Suppressor macrophage (primary cell): ENCODE data around the gene TMEM151B.
A peak's percentile ranks its signal among the peaks of the same experiment; 100 is the strongest.

Experiments
- DNase-seq, 4 experiments: peaks; one replicate each; pipeline ENCODE4 v3.0.0-alpha.2; 2020 to 2022

Gene TMEM151B

GRCh38 chr6:44265007-44265721 is 5.1 kb upstream of the TMEM151B start, which contains the start of gene NFKBIE:
Gene NFKBIE (minus strand): TSS chr6:44265551. CDS start chr6:44265346, 205 bp downstream.
- peak; percentile 97 to 99 (median 98) for DNase-seq

DNA sequence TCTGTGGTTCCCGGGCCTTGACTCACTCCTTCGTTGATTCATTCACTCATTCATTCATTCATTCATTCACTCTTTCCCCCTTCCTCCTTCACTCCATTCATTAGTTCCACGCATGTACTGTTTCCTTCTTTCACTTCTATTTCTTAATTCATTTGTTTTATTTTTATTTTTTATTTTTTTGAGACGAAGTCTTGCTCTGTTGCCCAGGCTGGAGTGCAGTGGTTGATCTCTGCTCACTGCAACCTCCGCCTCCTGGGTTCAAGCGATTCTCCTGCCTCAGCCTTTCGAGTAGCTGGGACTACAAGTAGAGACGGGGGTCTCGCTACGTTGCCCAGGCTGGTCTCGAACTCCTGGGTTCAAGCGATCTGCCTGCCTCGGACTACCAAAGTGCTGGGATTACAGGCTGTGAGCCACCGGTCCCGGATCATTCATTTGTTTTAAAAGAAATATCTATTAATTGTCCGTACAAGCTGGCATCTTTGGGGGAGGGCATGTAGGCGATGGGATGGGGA is 4.5 kb upstream of the TMEM151B start:
- DNase-seq, result no peak

DNA sequence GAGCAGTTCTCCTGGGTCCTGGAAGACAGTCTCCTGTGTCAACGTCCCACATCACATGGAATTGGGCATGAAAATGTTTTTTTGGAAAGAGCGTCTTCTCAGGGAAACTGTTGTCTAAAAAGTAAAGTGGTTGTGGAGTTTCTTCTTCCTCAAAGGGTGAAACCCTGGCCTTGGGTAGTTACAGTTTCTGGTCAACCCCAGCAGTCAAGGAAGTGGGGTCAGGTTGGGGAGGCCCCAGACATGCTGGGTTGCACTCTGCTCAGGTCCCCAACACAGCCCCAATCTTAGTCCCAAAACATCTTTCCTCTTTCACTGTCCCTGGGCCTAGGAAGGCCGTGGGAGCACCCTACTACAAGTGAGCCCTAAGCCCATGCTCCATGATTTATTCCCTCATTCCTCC is 3.9 kb upstream of the TMEM151B start:
- no peak for DNase-seq

- DNase-seq, result no peak
These were observed 3.0 kb upstream of the TMEM151B start for GRCh38 chr6:44267252-44267651.

GRCh38 chr6:44268095-44268628 is 2.1 kb upstream of the TMEM151B start:
- DNase-seq, result peak; percentile 36 to 67 (median 52)

DNA sequence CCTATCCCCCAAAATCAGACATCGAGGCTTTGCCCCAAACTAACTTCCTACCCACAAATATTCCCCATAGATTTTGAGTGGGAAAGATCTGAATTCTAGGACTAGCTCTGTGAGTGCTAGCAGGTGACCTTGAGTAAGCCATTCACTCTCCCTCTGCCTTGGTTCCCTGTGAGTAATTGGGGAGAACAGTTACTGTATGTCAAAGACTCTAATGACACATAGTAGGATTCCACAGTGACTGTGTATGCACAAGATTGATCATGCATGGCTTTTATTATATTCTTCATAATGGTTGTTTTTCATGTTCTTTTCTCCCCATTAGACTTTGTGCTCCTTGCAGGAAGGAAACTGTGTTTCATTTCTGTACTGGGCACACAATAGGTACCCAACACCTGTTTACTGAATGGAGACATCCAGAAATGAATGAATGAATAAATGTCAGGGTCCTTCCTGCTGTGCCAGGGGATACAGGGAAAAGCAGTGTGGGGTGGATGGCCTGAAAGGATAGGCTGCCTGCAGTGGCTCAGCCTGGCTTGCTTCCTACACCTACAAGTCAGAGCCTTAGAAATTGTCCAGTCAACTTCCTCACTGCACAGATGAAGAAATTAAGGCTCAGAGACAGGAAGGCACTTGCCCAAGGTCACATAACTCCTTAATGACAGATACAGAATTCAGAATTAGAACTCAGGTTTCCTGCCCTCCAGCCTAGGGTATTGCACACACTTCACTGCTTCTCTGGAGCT is 901 bp upstream of the TMEM151B start:
- peak; percentile 43 to 74 (median 67) for DNase-seq

GRCh38 chr6:44270526-44271405 is 516 bp downstream of the TMEM151B start:
- DNase-seq, result no peak

DNA sequence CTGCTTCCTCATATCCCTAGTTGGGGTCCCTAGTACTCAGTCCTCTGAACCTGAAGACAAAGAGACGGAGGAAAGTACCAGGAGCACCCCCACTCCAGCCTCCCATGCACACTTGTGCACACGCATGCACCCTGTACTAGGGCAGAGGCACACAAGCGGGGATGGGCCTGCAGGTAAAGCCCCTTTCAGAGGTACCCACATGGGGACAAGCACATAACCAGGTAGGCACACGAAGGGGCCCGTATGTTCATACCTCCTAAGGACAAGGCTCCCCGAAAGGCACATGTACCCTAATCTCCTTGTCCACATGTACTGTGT is 1.1 kb downstream of the TMEM151B start:
- DNase-seq, result no peak

GRCh38 chr6:44271914-44272313 is 1.7 kb downstream of the TMEM151B start:
- DNase-seq, result no peak

DNA sequence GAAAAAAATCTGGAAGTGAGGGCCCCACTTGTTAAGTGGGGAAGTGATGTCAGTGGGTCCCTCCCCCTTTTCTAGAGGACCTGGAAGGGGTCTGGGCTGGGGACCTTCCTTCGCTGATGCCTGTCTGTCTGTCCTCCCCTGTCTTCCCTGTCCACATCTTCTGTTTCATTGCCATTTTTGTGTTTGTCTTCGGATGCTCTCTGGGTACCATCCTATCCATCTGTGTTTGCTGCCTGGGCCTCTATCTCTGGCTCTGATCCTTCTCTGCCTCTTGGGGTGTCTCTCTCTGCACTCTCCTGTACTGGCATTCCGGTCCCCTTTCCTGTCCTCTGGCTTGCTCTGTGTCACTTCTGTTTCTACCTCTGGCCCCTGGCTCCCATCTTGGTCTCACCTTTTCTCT is 2.3 kb downstream of the TMEM151B start:
- no peak for DNase-seq

DNA sequence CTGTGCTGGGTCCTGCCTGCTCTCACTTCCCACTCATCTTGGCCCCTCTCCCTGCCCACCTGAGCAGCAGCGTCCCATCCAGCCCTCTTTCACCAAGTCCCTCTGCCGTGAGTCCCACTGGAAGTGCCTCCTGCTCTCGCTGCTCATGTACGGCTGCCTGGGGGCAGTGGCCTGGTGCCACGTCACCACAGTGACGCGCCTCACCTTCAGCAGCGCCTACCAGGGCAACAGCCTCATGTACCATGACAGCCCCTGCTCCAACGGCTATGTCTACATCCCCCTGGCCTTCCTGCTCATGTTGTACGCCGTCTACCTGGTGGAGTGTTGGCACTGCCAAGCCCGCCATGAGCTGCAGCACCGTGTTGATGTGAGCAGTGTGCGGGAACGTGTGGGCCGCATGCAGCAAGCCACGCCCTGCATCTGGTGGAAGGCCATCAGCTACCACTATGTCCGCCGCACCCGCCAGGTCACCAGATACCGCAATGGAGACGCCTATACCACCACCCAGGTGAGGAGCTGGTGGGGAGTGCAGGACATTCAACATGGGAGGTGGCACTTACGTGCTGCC is 2.8 kb downstream of the TMEM151B start:
- DNase-seq, result no peak

DNA sequence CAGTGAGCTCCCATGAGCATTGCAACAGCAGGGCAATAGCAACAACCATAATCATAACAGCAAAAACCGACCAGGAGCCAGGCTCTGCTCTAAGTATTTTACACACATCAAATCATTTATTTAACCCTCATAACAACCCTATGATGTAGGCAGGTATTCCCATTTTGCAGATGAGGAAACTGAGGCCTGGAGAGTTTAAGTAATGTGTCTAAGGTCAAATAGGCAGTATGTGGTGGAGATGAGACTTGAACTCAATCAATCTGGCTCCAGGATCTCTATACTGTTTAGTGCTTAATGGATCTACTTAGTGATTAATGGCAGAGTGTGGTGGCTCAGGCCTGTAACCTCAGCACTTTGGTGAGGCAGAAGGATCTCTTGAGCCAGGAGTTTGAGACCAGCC is 3.4 kb downstream of the TMEM151B start:
- no peak for DNase-seq

DNA sequence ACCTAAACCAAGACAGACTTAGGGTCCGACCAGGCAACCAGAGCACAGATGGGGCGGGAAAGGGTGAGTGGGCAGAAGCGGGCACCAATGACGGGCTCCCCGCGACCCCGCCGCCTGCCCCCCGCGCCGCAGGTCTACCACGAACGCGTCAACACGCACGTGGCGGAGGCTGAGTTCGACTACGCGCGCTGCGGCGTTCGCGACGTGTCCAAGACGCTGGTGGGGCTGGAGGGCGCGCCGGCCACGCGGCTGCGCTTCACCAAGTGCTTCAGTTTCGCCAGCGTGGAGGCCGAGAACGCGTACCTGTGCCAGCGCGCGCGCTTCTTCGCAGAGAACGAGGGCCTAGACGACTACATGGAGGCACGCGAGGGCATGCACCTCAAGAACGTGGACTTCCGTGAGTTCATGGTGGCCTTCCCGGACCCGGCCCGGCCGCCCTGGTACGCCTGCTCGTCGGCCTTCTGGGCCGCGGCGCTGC is 5.1 kb downstream of the TMEM151B start:
- DNase-seq, result no peak

- DNase-seq, result peak in 2 of 4 experiments; percentile 28 to 50
These were observed 5.7 kb downstream of the TMEM151B start for GRCh38 chr6:44275749-44276648.

DNA sequence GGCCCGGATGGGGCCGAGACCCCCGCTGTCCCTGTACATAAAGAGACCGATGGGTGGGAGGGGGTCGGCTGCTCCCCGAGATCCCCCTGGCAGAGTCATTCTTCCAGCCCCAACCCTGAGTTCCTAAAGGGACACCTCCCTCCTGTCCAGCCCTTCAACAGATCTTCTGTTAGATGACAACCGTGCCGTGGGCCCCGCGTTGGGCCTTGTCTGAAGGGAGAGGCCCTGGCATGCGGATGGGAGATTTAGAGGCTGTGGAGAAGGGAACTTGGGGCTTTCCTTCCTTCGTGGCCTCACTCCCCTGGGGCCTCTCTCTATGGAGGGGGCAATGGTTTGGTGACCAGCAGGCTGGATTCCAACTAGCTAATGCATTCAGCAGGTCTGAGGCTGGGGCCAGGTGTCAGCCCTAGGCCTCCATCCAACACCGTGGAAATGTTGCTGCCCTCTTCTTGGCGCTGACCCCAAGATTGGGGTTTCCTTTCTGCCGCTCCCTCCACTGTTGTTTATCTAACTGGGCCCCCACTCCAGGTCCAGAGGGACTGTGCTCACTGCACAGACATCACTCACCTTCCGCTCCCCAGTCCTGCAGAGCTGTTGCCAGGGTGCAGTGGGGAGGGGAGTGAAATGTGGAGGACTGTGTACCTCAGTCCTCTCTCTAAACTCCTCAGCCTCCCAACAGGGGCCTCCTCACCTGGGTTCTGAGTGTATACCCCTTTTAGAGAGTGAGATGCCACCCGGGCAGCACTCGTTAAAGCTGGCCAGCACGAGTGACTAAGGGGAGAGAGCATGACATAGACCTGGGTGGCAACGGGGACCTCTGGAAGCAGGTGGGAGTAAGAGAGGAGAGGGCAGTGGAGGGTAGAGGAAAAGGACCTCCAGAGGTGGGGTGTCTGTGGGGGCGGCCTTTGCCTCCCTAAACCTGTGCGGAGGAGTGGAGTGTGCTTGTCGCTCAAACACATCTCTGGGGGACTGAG is 6.7 kb downstream of the TMEM151B start:
- no peak for DNase-seq

DNA sequence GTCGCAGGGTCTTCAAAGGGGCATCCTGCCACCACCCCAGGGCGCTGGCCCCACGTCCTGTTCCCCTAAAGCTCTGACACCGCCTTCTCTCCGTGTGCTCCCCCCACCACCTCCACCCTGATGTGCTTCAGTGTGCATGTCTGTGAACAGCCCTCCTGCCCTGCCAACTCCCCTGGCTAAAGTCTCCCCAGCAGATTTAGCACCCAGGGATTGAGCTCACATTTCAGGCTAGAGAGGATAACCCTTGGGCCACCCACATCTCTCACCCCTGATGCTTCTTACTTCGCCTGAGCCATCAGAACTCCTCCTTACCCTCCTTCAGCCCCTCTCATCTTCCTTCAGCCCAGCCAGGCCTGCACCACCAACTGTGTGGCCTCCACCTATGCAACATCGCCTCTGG is 7.5 kb downstream of the TMEM151B start:
- DNase-seq, result no peak

- DNase-seq, result no peak
These were observed 8.1 kb downstream of the TMEM151B start for GRCh38 chr6:44278315-44278714.

- DNase-seq, result peak; percentile 41 to 62 (median 55)
These were observed 8.8 kb downstream of the TMEM151B start for GRCh38 chr6:44278774-44279697.

- peak; percentile 30 to 43 (median 37) for DNase-seq
These were observed 13.9 kb downstream of the TMEM151B start for GRCh38 chr6:44284121-44284520.
